LNCaP clone FGC (cell line): Measurements from ENCODE around the gene HOXD4.

Source experiments
- DNase-seq: peaks from one replicate; pipeline ENCODE4 v3.0.0-alpha.2; 2011; ENCODE audit warnings: low read depth
- H3K4me3 ChIP-seq: 2 replicates; pipeline ENCODE4 v1.5.1; 2011; ENCODE audit warnings: mild to moderate bottlenecking, low read depth, low read length, control low read depth
- TF ChIP-seq, protein P1 (sequence below): IDR thresholded peaks from 2 replicates; pipeline ENCODE4 v1.5.1; 2012; ENCODE audit warnings: mild to moderate bottlenecking; ENCODE audit not compliant: control insufficient read depth, insufficient read depth; ENCODE audit errors: extremely low read depth

The HOXD4 gene

DNA sequence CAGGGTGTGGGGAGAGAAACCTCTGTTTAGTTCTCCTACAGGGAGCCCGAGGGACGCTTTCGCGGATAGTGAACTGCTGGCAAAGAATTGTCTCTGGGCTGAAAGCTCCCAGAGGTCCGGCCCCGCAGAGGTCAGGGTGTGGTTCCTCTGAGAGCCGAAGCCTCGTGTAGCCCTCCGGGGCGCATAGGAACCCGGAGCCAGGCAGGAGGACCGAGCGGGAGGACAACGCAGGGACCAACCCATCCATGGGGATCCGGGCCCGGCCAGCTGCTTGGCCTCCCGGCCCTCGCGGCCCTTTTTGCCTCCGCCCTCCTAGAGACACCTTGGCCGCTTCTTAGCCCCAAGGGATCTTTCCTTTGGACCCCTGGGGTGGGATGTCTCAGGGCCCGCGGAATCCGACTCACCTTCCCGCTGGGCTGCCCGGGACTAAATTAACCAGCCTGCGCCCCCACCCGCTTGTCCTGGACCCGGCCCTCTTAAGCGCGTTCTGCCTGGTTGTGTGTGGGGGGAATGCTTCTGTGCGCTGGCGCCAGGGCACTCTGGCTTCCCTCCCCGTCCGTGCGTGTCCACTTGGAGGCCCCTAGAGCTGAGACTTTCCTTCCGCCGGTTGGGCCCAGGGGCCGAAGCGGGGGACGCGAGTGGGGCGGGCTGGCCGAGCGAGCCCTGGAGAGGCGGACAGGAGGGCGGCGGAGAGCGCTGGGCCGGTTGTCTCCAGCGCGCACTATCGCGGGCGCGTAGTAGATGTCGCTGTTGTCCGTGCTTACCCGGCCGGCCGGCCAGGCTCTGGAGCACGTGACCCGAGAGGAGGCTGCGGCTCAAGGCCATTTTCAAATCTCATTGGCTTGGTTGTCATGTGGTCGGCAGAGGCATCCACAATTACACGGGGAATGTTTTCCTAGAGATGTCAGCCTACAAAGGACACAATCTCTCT is 35.2 kb upstream of the HOXD4 start, which contains the start of gene HOXD10:
Gene HOXD10 (plus strand): TSS at position 896 of the 931 bp plus-strand sequence. CDS start 56 bp downstream, outside the sequence.
- DNase-seq: no peak
- TF ChIP-seq, protein P1, sequence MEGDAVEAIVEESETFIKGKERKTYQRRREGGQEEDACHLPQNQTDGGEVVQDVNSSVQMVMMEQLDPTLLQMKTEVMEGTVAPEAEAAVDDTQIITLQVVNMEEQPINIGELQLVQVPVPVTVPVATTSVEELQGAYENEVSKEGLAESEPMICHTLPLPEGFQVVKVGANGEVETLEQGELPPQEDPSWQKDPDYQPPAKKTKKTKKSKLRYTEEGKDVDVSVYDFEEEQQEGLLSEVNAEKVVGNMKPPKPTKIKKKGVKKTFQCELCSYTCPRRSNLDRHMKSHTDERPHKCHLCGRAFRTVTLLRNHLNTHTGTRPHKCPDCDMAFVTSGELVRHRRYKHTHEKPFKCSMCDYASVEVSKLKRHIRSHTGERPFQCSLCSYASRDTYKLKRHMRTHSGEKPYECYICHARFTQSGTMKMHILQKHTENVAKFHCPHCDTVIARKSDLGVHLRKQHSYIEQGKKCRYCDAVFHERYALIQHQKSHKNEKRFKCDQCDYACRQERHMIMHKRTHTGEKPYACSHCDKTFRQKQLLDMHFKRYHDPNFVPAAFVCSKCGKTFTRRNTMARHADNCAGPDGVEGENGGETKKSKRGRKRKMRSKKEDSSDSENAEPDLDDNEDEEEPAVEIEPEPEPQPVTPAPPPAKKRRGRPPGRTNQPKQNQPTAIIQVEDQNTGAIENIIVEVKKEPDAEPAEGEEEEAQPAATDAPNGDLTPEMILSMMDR: no peak
- no peak within 1 kb of the TSS for H3K4me3 ChIP-seq

DNA sequence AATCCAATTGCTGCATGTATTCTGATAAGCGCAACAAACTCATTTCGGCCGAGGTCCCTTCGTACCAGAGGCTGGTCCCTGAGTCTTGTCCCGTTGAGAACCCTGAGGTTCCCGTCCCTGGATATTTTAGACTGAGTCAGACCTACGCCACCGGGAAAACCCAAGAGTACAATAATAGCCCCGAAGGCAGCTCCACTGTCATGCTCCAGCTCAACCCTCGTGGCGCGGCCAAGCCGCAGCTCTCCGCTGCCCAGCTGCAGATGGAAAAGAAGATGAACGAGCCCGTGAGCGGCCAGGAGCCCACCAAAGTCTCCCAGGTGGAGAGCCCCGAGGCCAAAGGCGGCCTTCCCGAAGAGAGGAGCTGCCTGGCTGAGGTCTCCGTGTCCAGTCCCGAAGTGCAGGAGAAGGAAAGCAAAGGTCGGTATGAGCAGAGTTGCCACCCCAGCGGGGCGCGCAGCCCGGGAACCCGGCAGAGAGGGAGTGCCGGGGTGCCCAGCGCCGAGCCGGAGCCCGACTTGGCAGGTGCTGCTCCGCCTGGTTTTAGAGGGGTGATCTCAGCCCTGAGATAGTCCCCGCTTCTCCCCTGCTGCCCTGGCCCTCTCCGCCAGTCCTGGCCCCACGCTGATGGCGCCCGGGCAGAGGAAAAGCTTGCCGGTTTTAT is 34.1 kb upstream of the HOXD4 start:
- TF ChIP-seq, protein P1: no peak
- no peak for DNase-seq
- H3K4me3 ChIP-seq: no peak overlapping the region

DNA sequence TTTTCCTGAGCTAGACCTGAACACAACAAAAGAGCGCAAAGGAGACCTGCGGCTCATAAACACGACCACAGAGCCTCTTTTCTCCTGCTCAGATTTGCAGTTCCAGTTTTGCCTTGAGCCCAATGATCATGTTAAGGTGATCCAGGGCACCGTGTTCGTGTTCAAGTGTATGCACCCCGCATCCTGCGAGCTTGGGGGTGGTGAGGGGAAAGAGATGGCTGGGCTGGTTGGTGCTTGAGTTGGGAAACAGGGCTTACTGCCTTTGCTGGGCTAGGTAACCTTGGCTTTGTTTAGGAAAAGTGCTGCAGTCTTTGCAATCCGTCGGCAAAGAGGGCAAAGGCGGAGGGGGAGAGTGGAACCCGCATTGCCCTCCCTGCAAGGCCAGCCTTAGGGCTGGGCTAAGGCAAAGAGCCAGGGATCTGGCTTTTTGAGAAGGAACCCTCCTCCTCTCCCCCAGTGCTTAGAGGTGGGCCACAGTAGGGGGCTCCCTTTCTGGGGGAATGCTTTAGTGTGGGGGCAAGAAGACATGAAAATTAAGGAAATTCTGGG is 33.5 kb upstream of the HOXD4 start:
- H3K4me3 ChIP-seq: no peak overlapping the region
- TF ChIP-seq, protein P1: no peak
- no peak for DNase-seq

DNA sequence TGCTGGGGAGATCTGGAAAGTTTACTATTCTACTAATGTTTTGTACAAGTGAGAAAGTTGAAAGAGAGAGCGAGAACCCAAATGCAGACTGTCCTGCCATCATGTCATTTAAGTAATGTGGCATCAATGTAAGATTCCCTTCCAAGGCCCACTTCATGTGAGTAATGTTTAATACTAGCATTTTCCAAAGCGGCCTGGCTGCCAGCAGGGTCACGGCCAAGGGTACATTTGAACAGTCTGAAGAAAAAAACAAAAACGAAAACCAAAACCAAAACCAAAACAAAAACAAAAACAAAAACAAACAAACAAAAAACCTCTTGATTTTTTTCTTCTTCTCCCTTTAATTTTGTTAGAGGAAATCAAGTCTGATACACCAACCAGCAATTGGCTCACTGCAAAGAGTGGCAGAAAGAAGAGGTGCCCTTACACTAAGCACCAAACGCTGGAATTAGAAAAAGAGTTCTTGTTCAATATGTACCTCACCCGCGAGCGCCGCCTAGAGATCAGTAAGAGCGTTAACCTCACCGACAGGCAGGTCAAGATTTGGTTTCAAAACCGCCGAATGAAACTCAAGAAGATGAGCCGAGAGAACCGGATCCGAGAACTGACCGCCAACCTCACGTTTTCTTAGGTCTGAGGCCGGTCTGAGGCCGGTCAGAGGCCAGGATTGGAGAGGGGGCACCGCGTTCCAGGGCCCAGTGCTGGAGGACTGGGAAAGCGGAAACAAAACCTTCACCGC is 32.6 kb upstream of the HOXD4 start:
- no peak for DNase-seq
- no peak overlapping the region for H3K4me3 ChIP-seq
- TF ChIP-seq, protein P1: peak; percentile 60

DNA sequence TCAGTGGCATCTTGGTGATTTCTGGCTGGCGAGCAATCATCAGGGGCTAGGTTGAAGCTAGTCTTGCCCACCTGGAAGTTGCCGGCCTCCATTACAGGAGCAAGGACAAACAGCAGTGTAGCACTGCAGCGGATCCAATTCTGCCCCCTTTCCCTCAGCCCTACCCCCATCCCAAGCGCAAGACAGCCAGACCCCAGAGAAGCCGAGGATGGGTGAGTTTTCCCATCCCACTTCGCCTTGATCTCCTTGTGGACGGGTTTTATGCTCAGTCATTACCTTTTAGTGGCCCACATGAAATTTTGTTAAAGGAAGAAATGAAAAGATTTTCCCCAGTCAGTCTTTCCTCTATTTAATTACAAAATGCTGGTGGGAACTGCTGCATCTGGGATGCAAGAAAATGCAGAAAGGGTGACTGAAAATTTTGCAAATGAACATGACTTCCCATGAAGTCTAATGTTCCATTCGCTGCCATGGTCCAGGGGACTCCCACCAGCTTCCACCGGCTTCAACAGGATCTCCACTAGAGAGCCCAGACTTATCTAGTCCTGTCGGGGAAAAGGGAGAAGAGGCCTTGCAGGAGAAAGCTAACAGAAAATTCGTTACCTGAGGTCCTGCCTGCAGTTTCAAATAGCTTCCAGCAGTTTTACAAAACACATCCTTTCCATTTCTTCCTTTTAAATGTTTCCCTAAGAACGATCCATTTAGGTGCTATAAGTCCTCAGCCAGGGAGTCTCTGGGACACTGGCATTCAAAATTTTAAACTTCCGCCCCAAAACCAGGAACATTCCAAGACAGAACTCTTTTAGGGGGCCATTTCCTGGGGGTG is 30.8 kb upstream of the HOXD4 start:
- TF ChIP-seq, protein P1: no peak
- no peak for DNase-seq
- no peak overlapping the region for H3K4me3 ChIP-seq
